Neuronal stem cell (in vitro differentiated cells): ENCODE results near the gene PNLIP.

Experiments
- DNase-seq: peaks from one replicate; pipeline ENCODE4 v3.0.0-alpha.2; 2013; ENCODE audit warnings: low spot score
- H2AFZ ChIP-seq: one replicate; pipeline ENCODE4 v1.6.1; 2013; ENCODE audit warnings: mild to moderate bottlenecking, low read length, inconsistent platforms
- H2AK5ac ChIP-seq: 2 replicates; pipeline ENCODE4 v1.6.1; 2013; ENCODE audit warnings: low read depth, mild to moderate bottlenecking, inconsistent platforms, low read length, moderate library complexity, mixed read lengths
- H2BK120ac ChIP-seq: 2 replicates; pipeline ENCODE4 v1.6.1; 2013; ENCODE audit warnings: low read depth, mild to moderate bottlenecking, inconsistent platforms, low read length, moderate library complexity, mixed read lengths
- H2BK12ac ChIP-seq: one replicate; pipeline ENCODE4 v1.6.1; 2013; ENCODE audit warnings: low read length, inconsistent platforms
- H2BK15ac ChIP-seq: 2 replicates; pipeline ENCODE4 v1.6.1; 2013; ENCODE audit warnings: mild to moderate bottlenecking, low read length, inconsistent platforms, mixed read lengths
- H2BK5ac ChIP-seq: one replicate; pipeline ENCODE4 v1.6.1; 2013; ENCODE audit warnings: inconsistent platforms, mild to moderate bottlenecking, low read length, moderate library complexity
- H3K14ac ChIP-seq: one replicate; pipeline ENCODE4 v1.6.1; 2013; ENCODE audit warnings: low read length, inconsistent platforms
- H3K18ac ChIP-seq: 2 replicates; pipeline ENCODE4 v1.6.1; 2013; ENCODE audit warnings: low read length, inconsistent platforms
- H3K23ac ChIP-seq: 2 replicates; pipeline ENCODE4 v1.6.1; 2013; ENCODE audit warnings: low read depth, mild to moderate bottlenecking, mixed read lengths, low read length, inconsistent platforms; ENCODE audit not compliant: poor library complexity
- H3K27ac ChIP-seq: replicated peaks from 3 replicates; pipeline ENCODE4 v1.5.1; 2013; ENCODE audit warnings: low read length, inconsistent platforms
- H3K27me3 ChIP-seq, 3 experiments: 2 replicates each; pipeline ENCODE4 v1.6.1; 2013; ENCODE audit warnings: low read length in 3 of 3, mild to moderate bottlenecking in 2 of 3, inconsistent platforms in 1 of 3, low read depth in 1 of 3, mixed read lengths in 1 of 3, moderate library complexity in 1 of 3; ENCODE audit not compliant: control insufficient read depth in 3 of 3, insufficient read depth in 3 of 3
- H3K36me3 ChIP-seq, 2 donors: replicated peaks in 1 of 2; 2 replicates each; pipeline ENCODE4 v1.6.1; 2013; ENCODE audit warnings: low read length in 2 of 2; ENCODE audit not compliant: control insufficient read depth in 2 of 2, insufficient read depth in 2 of 2
- H3K4ac ChIP-seq: 2 replicates; pipeline ENCODE4 v1.6.1; 2013; ENCODE audit warnings: inconsistent platforms, mild to moderate bottlenecking, low read length, moderate library complexity
- H3K4me1 ChIP-seq, 2 donors: 1 replicate in 1 of 2; 2 replicates in 1 of 2; pipeline ENCODE4 v1.6.1; 2013; ENCODE audit warnings: low read length in 2 of 2, low read depth in 1 of 2; ENCODE audit not compliant: control insufficient read depth in 2 of 2, insufficient read depth in 1 of 2
- H3K4me2 ChIP-seq: one replicate; pipeline ENCODE4 v1.6.1; 2013; ENCODE audit warnings: mild to moderate bottlenecking, low read length, inconsistent platforms; ENCODE audit not compliant: insufficient read depth, poor library complexity, severe bottlenecking
- H3K4me3 ChIP-seq, 2 donors: 2 replicates each; pipeline ENCODE4 v1.5.1; 2013; ENCODE audit warnings: low read length in 2 of 2, mild to moderate bottlenecking in 2 of 2, inconsistent platforms in 1 of 2, moderate library complexity in 1 of 2
- H3K79me1 ChIP-seq: one replicate; pipeline ENCODE4 v1.6.1; 2013; ENCODE audit warnings: low read depth, mild to moderate bottlenecking, inconsistent platforms, low read length, moderate library complexity
- H3K9ac ChIP-seq: one replicate; pipeline ENCODE4 v1.6.1; 2013; ENCODE audit warnings: mild to moderate bottlenecking, low read depth, low read length, inconsistent platforms; ENCODE audit not compliant: poor library complexity
- H3K9me3 ChIP-seq, 2 donors: replicated peaks in 1 of 2; 2 replicates each; pipeline versions ENCODE3 to v1.6.1; 2013; ENCODE audit warnings: low read length in 2 of 2, mild to moderate bottlenecking in 2 of 2, inconsistent platforms in 1 of 2, low read depth in 1 of 2, mixed read lengths in 1 of 2, moderate library complexity in 1 of 2; ENCODE audit not compliant: control insufficient read depth in 2 of 2, insufficient read depth in 1 of 2
- H4K8ac ChIP-seq: one replicate; pipeline ENCODE4 v1.6.1; 2013; ENCODE audit warnings: low read depth, mild to moderate bottlenecking, inconsistent platforms, low read length, moderate library complexity
- H4K91ac ChIP-seq: one replicate; pipeline ENCODE4 v1.6.1; 2013; ENCODE audit warnings: low read length, low read depth, mild to moderate bottlenecking, inconsistent platforms; ENCODE audit not compliant: poor library complexity
- WGBS, 2 donors: extraction: QIAGEN DNeasy Blood & Tissue Kit; methylation state at CpG; one replicate each; pipeline ENCODE4 v1.1.7; 2013; ENCODE audit warnings: missing lambda C conversion rate in 2 of 2, mixed read lengths in 1 of 2; ENCODE audit not compliant: insufficient read length in 2 of 2, insufficient replicate concordance in 1 of 2; ENCODE audit errors: extremely low coverage in 2 of 2; 5-methylcytosine and 5-hydroxymethylcytosine counted together

PNLIP gene

GRCh38 chr10:116554628-116555027 lies 8.9 kb downstream of the PNLIP start:
- H2BK15ac ChIP-seq, result no peak overlapping the region
- DNase-seq, result no peak

DNA sequence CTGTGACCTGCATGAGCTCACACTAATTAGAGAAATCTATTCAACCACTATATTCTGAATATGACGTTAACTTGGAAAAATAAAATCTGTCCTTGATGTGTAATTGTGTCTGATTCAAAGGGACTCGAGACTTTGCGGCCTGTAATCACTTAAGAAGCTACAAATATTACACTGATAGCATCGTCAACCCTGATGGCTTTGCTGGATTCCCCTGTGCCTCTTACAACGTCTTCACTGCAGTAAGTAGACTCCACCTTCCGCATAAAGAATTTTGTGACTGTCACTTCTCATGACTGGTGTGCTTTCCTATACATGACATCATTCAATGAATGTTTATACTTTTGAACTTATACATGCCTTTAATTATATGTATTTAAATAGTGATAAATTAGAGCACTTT lies 10.1 kb downstream of the PNLIP start:
- Histone ChIP-seq H3K79me1 (no peaks in the 10 kb centered on the region), H3K27ac (no peak overlapping the region), H3K27me3 (no peaks in the 10 kb centered on the region), H3K23ac (no peak overlapping the region), H3K18ac (no peak overlapping the region), H3K4me1 (no peaks in the 10 kb centered on the region), H3K4me3 (no peak overlapping the region), H3K9me3 (no peaks in the 10 kb centered on the region), H3K4me2 (no peak overlapping the region), H2BK5ac (no peak overlapping the region), H2AK5ac (no peak overlapping the region), H3K14ac (no peak overlapping the region), H2AFZ (no peak overlapping the region), H2BK15ac (no peak overlapping the region), H4K8ac (no peak overlapping the region), H4K91ac (no peak overlapping the region), H3K9ac (no peak overlapping the region), H2BK120ac (no peak overlapping the region), H2BK12ac (no peak overlapping the region), H3K4ac (no peak overlapping the region), H3K36me3 (no peaks in the 10 kb centered on the region)
- DNase-seq, result no peak
- WGBS, 2 donors, result no CpG with 5 or more reads among the region's 6 CpGs

More at GRCh38 chr10:116554628-116555027, 8.9 kb downstream of the PNLIP start:
- Histone ChIP-seq H3K36me3 (no peaks in the 10 kb centered on the region), H4K91ac (no peak overlapping the region), H3K4me3 (no peak overlapping the region), H3K9me3 (no peaks in the 10 kb centered on the region), H2BK12ac (no peak overlapping the region), H4K8ac (no peak overlapping the region), H3K23ac (no peak overlapping the region), H3K79me1 (no peaks in the 10 kb centered on the region), H3K4me1 (no peaks in the 10 kb centered on the region), H3K9ac (no peak overlapping the region), H2BK120ac (no peak overlapping the region), H2AK5ac (no peak overlapping the region), H3K14ac (no peak overlapping the region), H3K4me2 (no peak overlapping the region), H3K27ac (no peak overlapping the region), H2BK5ac (no peak overlapping the region), H2AFZ (no peak overlapping the region), H3K18ac (no peak overlapping the region), H3K27me3 (no peaks in the 10 kb centered on the region), H3K4ac (no peak overlapping the region)
- WGBS, 2 donors, result no CpG with 5 or more reads among the region's 5 CpGs

GRCh38 chr10:116557305-116557880 lies 11.7 kb downstream of the PNLIP start:
- no peak overlapping the region for H2AK5ac ChIP-seq
- H4K8ac ChIP-seq, result no peak overlapping the region
- no peaks in the 10 kb centered on the region for H3K9me3 ChIP-seq
- H3K9ac ChIP-seq, result no peak overlapping the region
- no peak overlapping the region for H2BK5ac ChIP-seq
- no peak overlapping the region for H3K14ac ChIP-seq
- H3K4ac ChIP-seq, result no peak overlapping the region
- H3K27ac ChIP-seq, result no peak overlapping the region
- no peak overlapping the region for H3K18ac ChIP-seq
- H3K4me1 ChIP-seq, result no peaks in the 10 kb centered on the region
- H3K4me2 ChIP-seq, result no peak overlapping the region
- H2AFZ ChIP-seq, result no peak overlapping the region
- H2BK12ac ChIP-seq, result no peak overlapping the region
- WGBS, 2 donors, result no CpG with 5 or more reads among the region's 5 CpGs
- no peak overlapping the region for H2BK15ac ChIP-seq
- no peak overlapping the region for H4K91ac ChIP-seq
- H3K4me3 ChIP-seq, result no peak overlapping the region
- H2BK120ac ChIP-seq, result no peak overlapping the region
- DNase-seq, result no peak
- H3K36me3 ChIP-seq, result no peaks in the 10 kb centered on the region
- no peaks in the 10 kb centered on the region for H3K79me1 ChIP-seq
- no peak overlapping the region for H3K23ac ChIP-seq
- H3K27me3 ChIP-seq, result no peaks in the 10 kb centered on the region

GRCh38 chr10:116565534-116565933 lies 19.8 kb downstream of the PNLIP start:
- Histone ChIP-seq H3K27ac (no peak overlapping the region), H2AK5ac (no peak overlapping the region), H2BK120ac (no peak overlapping the region), H2BK5ac (no peak overlapping the region), H3K4me3 (no peak overlapping the region), H3K4me2 (no peak overlapping the region), H3K4ac (no peak overlapping the region), H3K27me3 (no peaks in the 10 kb centered on the region), H3K9me3 (no peaks in the 10 kb centered on the region), H2BK15ac (no peak overlapping the region), H4K91ac (no peak overlapping the region), H2BK12ac (no peak overlapping the region), H3K14ac (no peak overlapping the region), H3K23ac (no peak overlapping the region), H3K36me3 (no peaks in the 10 kb centered on the region), H3K18ac (no peak overlapping the region), H3K4me1 (no peaks in the 10 kb centered on the region), H3K79me1 (no peaks in the 10 kb centered on the region), H3K9ac (no peak overlapping the region), H2AFZ (no peak overlapping the region), H4K8ac (no peak overlapping the region)
- DNase-seq, result no peak
- WGBS, 2 donors, result no CpG with 5 or more reads among the region's 8 CpGs
